ENCODE data around the gene BICRAL.
"Not testable (repeated sequence)": the region's sequence is repeated elsewhere in the genome, so short reads cannot be mapped to it uniquely, and the experiment has no call there.

Gene BICRAL

DNA sequence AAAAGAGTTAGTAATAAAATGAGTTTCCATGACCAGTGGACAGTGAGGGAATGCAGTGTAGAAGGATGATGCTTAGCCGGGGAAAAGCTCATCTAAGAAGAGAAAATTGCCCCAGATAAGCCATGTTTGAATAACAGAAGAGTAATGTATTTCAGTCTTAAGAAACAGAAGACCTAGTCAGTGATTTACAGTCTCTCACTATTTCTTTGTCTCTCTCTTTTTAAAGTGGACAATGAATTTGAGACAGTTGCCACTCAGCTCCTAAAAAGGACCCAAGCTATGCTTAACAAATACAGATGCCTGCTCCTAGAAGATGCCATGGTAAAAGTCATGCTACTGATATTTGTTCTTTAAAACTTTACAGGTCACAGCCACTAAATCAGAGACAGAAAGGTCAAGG is 78.2 kb downstream of the BICRAL start:
- no peak for DNase-seq

DNA sequence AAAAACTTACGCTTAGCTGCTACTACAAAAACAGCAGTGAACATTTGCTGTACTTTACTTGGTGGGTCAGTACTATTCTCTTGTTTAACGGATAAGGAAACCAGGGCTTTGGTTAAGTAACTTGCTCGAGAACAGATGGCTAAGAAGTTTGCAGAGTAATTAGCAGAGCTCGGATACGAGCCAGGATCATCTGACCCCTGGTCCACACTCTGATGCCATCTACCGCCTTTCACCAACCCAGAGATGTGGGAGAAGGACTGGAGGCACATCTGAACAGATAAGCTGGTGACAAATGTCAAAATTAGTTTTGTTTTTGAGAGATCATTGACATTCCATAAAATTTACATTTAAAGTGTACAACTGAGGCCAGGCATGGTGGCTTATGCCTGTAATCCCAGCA is 78.6 kb downstream of the BICRAL start:
- no peak for DNase-seq

GRCh38 chr6:42864602-42865001 is 82.8 kb downstream of the BICRAL start:
- peak; percentile 17 for DNase-seq

GRCh38 chr6:42870145-42870936 is 88.5 kb downstream of the BICRAL start:
- no peak for DNase-seq

DNA sequence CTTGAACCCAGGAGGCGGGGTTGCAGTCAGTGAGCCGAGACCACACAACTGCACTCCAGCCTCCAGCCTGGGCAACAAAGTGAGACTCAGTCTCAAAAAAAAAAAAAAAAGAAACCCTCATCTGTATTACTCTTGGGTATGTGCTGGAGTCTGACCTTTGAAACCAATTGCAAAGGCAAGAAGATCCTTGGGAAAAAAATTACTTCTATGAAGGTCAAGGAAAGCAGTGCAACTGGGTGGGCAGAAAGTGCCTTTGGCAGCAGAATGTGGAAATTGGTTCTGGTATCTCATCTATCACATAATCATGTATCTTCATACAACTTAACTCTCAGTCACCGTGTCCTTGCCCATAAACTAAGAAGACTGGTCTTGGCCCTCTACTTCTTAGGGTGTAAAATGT is 89.9 kb downstream of the BICRAL start:
- no peak for DNase-seq

DNA sequence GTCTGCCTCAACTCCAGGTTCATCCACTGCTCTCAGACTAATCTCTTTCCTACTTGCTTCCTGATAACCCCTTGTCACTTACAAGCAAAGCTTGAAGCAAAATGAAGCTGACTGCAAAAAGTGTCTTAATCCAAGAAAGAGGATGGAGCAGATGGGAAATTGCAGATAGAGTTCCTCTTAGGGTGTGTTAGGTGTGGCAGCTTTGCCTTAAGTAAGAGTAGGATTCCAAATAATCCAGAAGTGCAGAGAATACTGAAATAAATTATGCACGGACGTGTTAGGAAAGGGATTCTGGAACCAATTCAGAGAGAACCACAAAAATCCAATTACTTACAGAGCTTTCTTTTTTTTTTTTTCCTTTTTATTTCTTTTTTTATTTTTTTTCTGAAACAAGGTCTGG is 91.5 kb downstream of the BICRAL start:
- DNase-seq, result no peak

DNA sequence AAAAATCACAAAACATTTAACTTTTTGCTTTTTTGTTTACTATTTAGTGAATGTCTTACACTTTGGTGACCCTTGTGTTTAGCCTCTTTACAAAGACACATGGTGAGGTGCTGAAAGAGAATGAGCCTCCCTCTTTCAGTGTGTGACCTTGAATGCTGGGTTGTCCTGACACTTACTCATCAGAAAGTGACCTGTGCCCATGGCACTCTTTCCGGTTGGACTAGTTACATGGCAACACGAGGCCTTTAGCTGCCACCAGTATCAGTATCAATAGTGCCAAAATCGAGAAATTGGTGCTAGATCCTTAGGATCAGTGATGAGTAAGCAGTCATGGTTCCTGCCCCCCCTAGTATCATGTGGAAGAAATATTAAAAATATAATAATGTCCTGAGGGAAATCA is 95.8 kb downstream of the BICRAL start:
- no peak for DNase-seq

GRCh38 chr6:42879372-42880239 is 97.8 kb downstream of the BICRAL start, which contains the start of gene RPL7L1:
TSS of gene RPL7L1 (plus strand) at chr6:42879616. CDS start at chr6:42879911, 295 bp downstream.
- peak; percentile 84 for DNase-seq

- DNase-seq, result peak; percentile 11
Observed at GRCh38 chr6:42880240-42880817, 98.5 kb downstream of the BICRAL start.

- peak; percentile 12 for DNase-seq
Observed at GRCh38 chr6:42880871-42881270, 99.0 kb downstream of the BICRAL start.

- DNase-seq, result no peak
Observed at GRCh38 chr6:42885702-42886101, 103.8 kb downstream of the BICRAL start.

GRCh38 chr6:42888201-42888600 is 106.3 kb downstream of the BICRAL start:
- not testable (repeated sequence) for DNase-seq

- DNase-seq, result peak; percentile 19
Observed at GRCh38 chr6:42889815-42890214, 108.0 kb downstream of the BICRAL start.

DNA sequence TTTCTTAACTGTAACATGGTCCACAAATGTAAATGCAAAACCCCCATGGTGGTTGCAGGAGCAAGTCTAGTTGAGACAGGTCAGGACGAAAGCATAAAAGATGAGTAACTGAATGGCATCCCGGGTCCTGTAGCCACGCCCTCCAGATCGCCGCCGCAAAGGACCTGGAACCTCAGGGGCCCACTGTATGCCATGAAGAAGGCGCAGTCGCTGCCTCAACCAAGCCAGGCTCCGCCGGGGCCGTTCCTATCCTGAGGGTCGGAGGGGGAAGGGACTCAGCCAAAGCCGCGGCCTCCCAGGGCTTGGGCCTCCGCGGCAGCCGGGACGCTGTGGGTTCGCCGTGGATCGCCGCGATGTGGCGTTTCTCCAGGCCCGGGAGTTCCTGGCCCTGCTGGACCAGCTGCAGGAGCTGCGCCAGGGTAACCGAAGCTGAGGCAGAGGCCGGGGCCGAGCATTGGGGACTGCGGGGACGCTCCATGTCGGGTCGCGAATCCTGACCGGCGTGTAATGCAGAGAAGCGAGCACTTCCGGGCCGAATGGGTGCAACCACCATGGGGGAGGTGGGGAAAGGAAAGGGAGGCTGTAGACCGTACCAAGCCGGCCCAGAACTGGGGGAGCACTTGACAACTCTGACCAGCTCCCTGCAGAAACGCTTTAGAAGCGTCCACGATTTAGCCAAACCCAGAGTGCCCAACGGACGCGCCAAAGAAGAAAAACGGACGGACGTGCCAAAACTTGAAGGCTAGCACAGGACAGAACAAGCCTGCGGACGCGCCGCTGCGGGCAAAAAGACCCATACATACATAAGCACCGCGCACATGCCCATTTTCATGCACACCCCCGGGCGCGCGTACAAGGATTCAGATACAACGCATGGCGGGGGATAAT is 108.7 kb downstream of the BICRAL start:
- DNase-seq, result peak; percentile 95

- DNase-seq, result no peak
Observed at GRCh38 chr6:42891199-42891722, 109.4 kb downstream of the BICRAL start.

GRCh38 chr6:42894041-42894828 is 112.4 kb downstream of the BICRAL start:
- not testable (repeated sequence) for DNase-seq

- no peak for DNase-seq
Observed at GRCh38 chr6:42896178-42896719, 114.4 kb downstream of the BICRAL start.

- peak; percentile 78 for DNase-seq
Observed at GRCh38 chr6:42898891-42899361, 117.1 kb downstream of the BICRAL start.

GRCh38 chr6:42899871-42900270 is 118.0 kb downstream of the BICRAL start:
- DNase-seq, result no peak

DNA sequence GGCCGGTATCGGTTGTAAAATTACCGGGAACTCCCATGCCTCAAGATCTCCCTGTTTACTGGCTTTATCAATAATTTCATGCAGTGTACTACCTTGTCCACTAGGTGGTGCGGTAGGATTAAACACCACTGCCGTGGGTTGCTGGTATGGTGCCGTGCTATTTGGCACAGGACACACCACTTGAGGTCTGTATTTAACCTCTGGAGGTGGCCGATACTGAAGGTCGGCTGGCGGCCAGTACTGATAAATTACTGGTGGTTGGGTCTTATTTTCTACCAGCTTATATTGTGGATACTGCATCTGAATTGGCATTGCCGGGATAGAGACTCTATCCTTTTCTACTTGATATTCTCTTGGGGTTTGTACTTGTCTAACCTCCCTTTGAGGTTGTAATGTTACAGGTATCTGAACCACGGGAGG is 119.7 kb downstream of the BICRAL start:
- peak; percentile 70 for DNase-seq
